PFSK-1 (cell line): ENCODE data around the gene POGLUT3.

Experiments
- FOXP2 ChIP-seq: optimal IDR thresholded peaks from 2 replicates; pipeline ENCODE3; 2011; ENCODE audit warnings: borderline replicate concordance, control low read depth, inconsistent platforms; ENCODE audit not compliant: insufficient read depth; ENCODE audit errors: extremely low read length, extremely low read depth
- SIN3A ChIP-seq: IDR thresholded peaks from 2 replicates; pipeline ENCODE4 v1.6.1; 2012; ENCODE audit warnings: mild to moderate bottlenecking, low read length, moderate library complexity, borderline replicate concordance; ENCODE audit not compliant: insufficient read depth

DNA sequence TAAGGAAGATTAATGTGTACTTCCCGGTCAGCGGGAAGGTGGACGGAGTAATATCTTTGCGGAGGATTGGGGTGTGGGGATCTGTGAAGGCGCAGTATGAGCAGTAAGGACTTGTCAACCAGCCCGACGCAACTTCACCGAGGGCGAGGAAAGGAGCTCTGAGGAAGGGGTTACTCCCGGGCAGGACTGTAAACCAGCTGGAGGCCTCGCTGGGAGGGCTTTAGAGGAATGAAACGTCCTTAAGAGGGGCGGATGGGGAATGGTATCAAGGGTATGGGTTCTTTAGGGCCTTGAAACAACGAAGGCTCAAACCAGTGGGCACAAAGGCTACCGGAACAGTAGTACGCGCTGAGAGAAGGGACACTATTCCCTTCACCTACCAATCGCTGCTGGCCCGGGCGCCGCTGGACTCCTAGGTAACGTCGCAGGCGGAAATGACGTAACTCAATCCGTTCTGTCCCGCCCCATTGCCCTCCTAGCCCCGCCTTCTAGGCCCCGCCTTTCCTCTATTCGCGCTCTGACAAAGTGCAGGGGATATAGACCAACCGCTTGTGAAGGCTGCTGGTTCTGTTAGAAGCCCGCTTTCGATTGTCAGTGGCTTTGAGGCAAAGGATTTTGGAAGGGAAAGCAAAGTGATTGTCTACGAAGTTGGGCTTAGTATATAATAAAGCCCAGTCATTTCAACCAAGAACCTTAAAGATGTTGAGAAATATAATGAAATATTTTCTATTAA, 30.9 kb downstream of the POGLUT3 start, which contains the start of gene C11orf65:
- peak; percentile 77; the same call in 1 of the 2 replicates for TF ChIP-seq SIN3A
- TF ChIP-seq FOXP2: peak; percentile 36
